ENCODE data around the gene ADAMTSL3.

The ADAMTSL3 gene

GRCh38 chr15:83858820-83859505 lies 205.0 kb downstream of the ADAMTSL3 start:
- H2AFZ ChIP-seq (ENCODE audit: low read depth): no peak overlapping the region
- H3K4me1 ChIP-seq (ENCODE audit: low read depth, poor library complexity, severe bottlenecking): no peaks in the 10 kb centered on the region
- H3K36me3 ChIP-seq (ENCODE audit: insufficient read depth): no peaks in the 10 kb centered on the region
- H3K27me3 ChIP-seq (ENCODE audit: insufficient read depth, low read depth): no peaks in the 10 kb centered on the region
- H3K4me3 ChIP-seq (IDR thresholded peaks at IDR 0.05; ENCODE audit: insufficient read depth, low read depth, low read length): no peak overlapping the region
- H4K20me1 ChIP-seq (ENCODE audit: insufficient read depth): no peaks in the 10 kb centered on the region
- H3K9ac ChIP-seq: no peak overlapping the region
- TF ChIP-seq CTCF (conservative IDR thresholded peaks at IDR 0.05; ENCODE audit: low read depth, low read length): no peak
- no peak overlapping the region for H3K27ac ChIP-seq
- H3K4me2 ChIP-seq: no peak overlapping the region
- H3K79me2 ChIP-seq (ENCODE audit: insufficient read depth, low read depth): no peaks in the 10 kb centered on the region

DNA sequence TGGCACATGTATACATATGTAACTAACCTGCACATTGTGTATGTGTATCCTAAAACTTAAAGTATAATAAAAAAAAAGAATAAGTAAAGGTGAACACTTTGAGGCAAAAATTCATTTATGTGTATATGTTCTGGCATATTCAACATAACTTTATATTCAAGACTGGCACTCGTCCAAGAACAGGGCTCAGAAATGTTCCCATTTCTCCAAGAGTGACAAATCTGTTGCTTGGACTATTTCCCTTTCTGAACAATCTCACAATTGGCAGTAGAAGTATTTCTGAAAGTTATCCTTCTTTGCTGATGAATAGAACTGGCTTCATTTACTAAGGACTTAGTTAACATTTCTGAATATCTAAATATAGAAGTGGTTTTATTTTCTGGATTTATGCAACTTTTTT lies 212.8 kb downstream of the ADAMTSL3 start:
- no peaks in the 10 kb centered on the region for H4K20me1 ChIP-seq (ENCODE audit: insufficient read depth)
- no peak overlapping the region for H3K4me3 ChIP-seq (IDR thresholded peaks at IDR 0.05; ENCODE audit: insufficient read depth, low read depth, low read length)
- H3K27me3 ChIP-seq (ENCODE audit: insufficient read depth, low read depth): no peaks in the 10 kb centered on the region
- TF ChIP-seq CTCF (conservative IDR thresholded peaks at IDR 0.05; ENCODE audit: low read depth, low read length): no peak
- no peak overlapping the region for H3K9ac ChIP-seq
- H3K4me1 ChIP-seq (ENCODE audit: low read depth, poor library complexity, severe bottlenecking): no peaks in the 10 kb centered on the region
- no peaks in the 10 kb centered on the region for H3K36me3 ChIP-seq (ENCODE audit: insufficient read depth)
- no peak overlapping the region for H3K4me2 ChIP-seq
- H2AFZ ChIP-seq (ENCODE audit: low read depth): no peak overlapping the region
- no peak overlapping the region for H3K27ac ChIP-seq
- no peaks in the 10 kb centered on the region for H3K79me2 ChIP-seq (ENCODE audit: insufficient read depth, low read depth)

DNA sequence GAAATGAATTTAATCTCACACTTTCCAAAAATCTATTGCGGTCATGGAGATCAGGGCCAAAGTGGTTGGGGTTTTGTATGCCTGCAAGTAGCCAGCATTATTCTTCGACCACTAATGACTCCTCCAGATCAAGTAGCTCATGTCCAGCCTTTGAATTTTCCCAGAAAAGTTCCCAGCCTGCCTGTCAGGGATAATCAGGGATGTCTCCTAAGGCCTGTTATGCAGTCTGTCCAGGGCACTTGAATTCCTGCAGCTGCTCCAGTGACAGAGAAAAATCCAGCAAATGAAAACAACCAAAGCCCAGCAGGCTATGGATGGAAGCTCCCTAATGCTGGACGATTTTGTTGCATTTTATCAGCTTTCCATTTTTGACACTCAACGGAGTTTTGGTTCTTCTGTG lies 215.4 kb downstream of the ADAMTSL3 start:
- Histone ChIP-seq H3K27me3 (ENCODE audit: insufficient read depth, low read depth) (no peaks in the 10 kb centered on the region), H3K4me2 (no peak overlapping the region), H2AFZ (ENCODE audit: low read depth) (no peak overlapping the region), H3K79me2 (ENCODE audit: insufficient read depth, low read depth) (no peaks in the 10 kb centered on the region), H3K9ac (no peak overlapping the region), H3K36me3 (ENCODE audit: insufficient read depth) (no peaks in the 10 kb centered on the region), H3K4me1 (ENCODE audit: low read depth, poor library complexity, severe bottlenecking) (no peaks in the 10 kb centered on the region), H4K20me1 (ENCODE audit: insufficient read depth) (no peaks in the 10 kb centered on the region), H3K27ac (no peak overlapping the region), H3K4me3 (IDR thresholded peaks at IDR 0.05; ENCODE audit: insufficient read depth, low read depth, low read length) (no peak overlapping the region)
- TF ChIP-seq CTCF (conservative IDR thresholded peaks at IDR 0.05; ENCODE audit: low read depth, low read length): no peak

DNA sequence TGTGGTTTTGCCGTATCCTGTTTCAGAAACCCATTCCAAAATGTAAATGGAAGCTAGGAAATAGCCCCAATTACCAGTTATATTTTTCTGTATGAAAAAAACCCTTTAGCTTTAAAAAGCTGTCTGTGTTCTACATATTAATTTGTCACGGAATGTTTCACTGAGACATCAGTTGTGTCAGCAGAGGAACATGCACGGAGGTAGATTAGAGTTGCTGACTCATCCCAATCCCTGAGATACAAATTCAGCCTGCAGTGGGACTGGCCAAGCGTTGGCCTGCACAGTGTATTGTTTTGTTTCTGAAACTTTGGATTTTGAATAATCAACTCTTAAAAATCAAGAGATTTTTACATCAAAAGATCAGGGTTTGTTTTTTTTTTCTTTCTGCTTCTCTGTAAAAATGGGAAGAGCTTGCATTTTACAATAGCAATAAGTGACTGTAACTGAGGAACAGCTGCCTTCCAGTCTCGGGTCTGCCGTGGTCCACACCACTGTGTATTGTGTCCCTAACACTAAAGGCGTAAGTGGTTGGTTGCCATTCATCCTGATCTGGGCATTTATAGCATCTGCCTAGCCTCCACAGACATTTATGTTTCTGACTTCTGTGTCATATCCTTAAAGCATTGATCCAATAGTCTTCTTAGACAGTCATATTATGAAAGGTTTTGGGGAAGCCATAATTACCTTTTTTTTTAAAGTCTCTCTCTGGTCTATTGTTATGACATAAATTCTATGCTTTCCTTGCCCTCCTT lies 218.1 kb downstream of the ADAMTSL3 start:
- H3K79me2 ChIP-seq (ENCODE audit: insufficient read depth, low read depth): no peaks in the 10 kb centered on the region

More for the DNA sequence above, 218.1 kb downstream of the ADAMTSL3 start:
- no peaks in the 10 kb centered on the region for H3K27me3 ChIP-seq (ENCODE audit: insufficient read depth, low read depth)
- no peak overlapping the region for H2AFZ ChIP-seq (ENCODE audit: low read depth)
- H3K27ac ChIP-seq: no peak overlapping the region
- no peaks in the 10 kb centered on the region for H4K20me1 ChIP-seq (ENCODE audit: insufficient read depth)
- no peak overlapping the region for H3K9ac ChIP-seq
- H3K4me1 ChIP-seq (ENCODE audit: low read depth, poor library complexity, severe bottlenecking): no peaks in the 10 kb centered on the region
- H3K36me3 ChIP-seq (ENCODE audit: insufficient read depth): no peaks in the 10 kb centered on the region
- no peak for TF ChIP-seq CTCF (conservative IDR thresholded peaks at IDR 0.05; ENCODE audit: low read depth, low read length)
- no peak overlapping the region for H3K4me3 ChIP-seq (IDR thresholded peaks at IDR 0.05; ENCODE audit: insufficient read depth, low read depth, low read length)
- no peak overlapping the region for H3K4me2 ChIP-seq

Measured in KMS-11 (cell line).